GM19023 (cell line): Measurements from ENCODE around the gene STRADB.
"Not testable (repeated sequence)": the region's sequence is repeated elsewhere in the genome, so short reads cannot be mapped to it uniquely, and the experiment has no call there.

Experiments used
- ATAC-seq: cut with Tn5 transposase; IDR thresholded peaks from one replicate; pipeline ENCODE4 v1.9.1; 2021; ENCODE audit warnings: mild to moderate bottlenecking, moderate library complexity; ENCODE audit not compliant: unreplicated experiment

STRADB gene

DNA sequence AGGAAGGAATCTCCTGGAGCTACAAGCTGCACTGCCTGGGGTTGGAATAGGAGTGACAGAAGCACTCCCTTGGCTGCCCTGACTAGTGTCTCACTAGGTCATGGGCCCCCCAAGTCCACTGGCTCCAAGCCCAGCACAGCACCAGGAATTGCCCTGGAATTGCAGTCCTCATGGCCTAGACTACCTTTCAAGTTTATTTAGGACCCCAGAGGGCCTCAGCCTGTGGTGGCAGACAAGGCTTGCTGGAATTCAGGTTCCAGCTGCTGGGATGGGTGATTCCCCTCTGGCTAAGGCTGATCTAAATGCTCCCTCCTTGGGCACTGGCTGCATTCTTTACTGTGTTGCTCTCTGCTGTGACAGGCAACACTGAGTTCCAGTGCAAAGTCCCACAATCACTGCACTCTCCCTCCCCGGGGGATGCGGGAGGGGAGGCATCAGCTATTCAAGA lies 14.0 kb downstream of the STRADB start:
- ATAC-seq: no peak

DNA sequence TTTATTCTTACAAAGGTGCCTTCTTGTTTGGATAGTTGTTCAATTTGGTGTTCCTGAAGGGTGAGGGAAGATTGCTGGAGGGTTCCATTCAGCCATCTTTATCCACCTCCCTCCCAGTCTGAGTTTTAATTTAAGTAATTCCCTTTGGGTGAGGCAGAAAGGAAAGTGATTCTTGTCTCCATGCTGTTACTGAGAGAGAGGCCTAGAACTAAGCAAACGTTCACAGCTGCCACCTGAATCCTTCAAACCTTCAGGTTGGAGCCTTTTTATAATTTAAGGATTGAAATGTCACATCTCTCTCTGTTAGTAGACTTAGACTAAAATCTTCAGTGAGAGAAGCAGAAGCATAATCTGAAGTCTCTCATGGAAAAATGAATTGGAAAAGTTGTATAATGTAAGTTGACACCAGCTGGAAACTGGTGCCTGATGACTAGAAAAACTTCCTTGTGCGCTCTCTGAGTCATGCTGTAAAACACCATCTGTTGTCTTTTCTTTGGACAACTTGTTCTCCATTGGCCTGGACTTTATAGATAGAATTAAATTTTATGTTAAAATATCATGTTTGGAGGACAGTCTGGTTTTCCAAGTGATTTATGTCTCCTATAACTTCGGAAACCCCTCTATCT lies 14.6 kb downstream of the STRADB start:
- no peak for ATAC-seq

DNA sequence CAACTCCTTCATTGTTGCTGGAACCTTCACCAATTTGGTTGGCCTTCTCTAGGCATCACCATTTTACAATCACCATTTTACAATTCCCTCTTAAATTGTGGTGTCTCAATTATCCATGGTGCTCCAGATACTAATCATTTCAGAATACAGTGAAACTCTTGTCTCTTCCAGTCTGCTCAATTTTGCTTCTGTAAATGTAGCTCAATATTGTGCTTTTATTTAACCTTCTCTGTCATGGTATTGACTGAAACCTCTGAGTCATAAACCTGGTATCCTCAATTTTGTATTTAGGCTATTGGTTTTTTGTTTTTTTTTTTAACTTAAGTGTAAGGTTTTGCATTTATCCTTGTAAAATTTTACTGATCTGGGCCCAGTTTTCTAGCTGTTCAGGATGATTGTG lies 16.1 kb downstream of the STRADB start:
- ATAC-seq: no peak

DNA sequence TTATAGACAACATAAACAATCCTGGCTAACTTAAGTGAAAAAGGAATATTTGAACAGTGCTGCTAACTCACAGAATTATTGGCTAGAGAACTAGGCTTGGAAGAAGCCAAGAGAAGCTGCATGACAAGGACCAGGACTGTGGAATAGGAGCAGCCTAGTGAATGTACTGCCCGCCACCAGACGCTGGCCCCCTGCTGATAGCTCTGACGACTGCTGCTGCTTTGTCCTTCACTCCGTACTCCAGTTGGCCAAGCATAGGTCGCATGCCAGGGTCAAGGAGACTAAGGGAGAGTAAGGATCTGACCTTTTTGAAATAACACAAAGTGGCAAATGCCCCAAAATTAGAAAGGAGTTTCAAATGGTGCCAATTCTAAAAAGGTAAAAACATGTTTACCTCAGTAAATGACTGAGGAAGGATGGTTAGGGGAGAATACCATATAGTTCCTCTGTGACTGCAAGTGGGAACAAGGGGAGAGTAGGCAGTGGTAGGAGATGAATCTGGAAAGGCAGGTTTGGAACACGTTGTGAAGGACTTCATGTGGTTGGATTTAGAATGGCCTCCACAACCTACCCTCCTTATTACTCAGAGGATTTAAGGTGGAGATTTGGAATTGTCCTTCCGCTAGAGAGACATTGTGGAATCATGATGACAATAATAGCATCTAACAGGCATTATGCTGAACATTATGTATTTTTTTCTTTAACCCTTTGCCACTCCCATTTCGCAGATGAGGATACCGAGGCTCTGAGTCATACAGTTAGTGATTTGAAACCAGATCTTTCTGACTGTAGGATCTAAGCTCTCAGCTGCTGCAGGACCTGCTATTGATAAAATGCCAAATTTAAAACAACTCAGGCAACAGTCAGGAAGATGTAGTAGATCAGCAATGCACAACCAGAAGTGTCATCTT lies 19.5 kb downstream of the STRADB start:
- no peak for ATAC-seq

DNA sequence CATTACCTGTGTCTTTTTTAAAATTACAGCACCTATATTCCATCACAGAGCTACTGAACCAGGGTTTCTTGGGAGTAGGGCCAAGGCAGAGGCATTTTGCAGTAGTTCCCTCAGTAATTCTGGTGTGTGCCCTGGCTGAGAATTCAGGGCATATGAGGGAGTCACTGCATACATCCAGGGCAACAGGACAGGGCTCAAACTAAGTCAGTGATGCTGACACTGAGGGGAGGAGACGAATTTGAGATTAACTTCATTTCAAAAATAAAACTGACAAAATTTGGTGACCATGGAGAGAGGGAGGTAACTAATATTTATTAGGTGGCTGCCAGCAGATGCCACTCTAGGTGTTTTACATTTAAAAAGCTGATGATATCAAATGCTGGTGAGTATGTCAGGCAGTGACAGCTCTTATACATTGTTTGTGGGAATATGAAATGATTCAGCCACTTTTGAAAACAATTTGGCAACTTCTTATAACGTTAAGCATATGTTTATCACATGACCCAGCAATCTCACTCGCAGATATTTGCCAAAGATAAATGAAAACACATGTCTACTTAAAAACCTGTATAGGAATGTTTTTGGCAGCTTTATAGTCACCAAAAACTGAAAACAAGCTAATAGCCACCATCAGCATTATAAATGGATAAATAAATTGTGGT lies 20.3 kb downstream of the STRADB start:
- ATAC-seq: no peak

DNA sequence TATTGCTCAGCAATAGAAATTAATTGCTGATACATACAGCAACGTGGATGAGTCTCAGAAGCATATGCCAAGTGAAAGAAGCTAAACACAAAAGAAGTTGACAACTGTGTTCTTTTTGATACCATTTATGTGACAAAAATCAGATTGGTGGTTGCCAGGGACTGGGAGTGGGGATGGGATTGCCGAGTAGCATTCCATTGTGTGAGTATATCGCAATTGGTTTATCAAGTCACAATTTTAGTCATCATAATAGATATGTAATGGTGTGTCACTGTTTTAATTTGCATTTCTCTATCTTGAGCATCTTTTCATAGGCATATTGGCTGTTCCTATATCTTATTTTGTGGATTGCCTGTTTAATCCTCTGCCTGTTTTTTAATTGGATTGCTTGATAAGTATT lies 20.9 kb downstream of the STRADB start:
- ATAC-seq: no peak

DNA sequence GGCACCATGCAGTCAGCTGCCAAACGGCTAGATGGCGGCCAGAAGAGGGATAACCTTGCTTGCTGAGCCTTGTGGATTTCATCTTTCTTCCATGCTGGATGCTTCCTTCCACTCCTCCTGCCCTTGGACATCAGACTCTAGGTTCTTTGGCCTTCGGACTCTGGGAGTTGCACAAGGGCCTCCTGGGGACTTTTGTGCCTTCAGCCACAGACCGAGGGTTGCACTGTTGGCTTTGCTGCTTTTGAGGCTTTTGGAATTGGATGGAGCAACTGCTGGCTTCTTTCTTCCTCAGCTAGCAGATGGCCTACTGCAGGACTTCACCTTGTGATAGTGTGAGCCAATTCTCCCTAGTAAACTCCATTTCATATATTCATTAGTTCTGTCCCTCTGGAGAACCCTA lies 31.0 kb downstream of the STRADB start:
- no peak for ATAC-seq

DNA sequence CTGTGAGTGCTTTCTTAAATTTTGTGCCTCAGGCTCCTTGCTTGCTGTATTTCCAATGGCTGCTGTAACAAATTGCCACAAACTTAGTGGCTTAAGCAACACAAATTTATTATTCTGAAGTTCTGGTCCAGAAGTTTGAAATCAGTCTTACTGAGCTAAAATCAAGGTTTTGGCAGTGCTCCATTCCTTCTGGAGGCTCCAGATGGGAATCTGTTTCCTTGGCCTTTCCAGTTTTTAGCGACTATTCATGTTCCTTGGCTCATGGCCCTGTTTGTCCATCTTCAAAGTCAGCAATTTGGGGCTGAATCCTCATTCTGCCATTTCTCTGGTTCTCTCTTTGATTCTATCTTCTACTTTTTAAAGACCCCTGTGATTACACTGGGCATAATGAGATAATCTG lies 31.8 kb downstream of the STRADB start:
- ATAC-seq: no peak

DNA sequence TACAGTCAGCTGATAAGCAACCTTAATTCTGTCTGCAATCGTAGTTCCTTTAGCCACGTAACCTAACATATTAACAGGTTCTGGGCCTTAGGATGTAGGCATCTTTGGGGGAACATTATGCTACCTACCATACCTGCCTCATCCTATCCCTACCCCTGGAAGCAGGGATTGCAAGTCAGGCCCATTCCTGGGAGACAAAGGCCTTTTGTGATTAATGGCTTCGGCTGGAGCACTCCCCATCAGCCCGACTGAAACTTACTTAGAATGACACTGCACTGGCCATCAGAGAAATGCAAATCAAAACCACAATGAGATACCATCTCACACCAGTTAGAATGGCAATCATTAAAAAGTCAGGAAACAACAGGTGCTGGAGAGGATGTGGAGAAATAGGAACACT lies 32.2 kb downstream of the STRADB start:
- ATAC-seq: not testable (repeated sequence)

DNA sequence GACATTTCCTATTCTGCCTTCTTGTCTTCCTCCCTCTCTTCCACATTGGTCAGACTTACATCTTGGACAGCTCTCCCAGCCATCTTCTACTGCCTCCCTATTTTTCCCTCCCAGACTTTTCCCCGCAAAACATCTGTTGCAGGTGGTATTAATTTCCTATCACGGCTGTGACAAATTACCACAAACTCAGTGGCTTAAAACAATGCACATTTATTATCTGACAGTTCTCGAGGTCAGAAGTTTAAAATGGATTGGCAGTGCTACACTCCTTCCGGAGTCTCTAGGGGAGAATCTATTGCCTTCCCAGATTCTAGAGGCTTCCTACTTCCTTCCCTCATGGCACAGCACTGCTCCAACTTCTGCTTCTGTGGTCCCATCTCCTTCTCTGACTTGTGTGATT lies 33.3 kb downstream of the STRADB start:
- ATAC-seq: no peak

DNA sequence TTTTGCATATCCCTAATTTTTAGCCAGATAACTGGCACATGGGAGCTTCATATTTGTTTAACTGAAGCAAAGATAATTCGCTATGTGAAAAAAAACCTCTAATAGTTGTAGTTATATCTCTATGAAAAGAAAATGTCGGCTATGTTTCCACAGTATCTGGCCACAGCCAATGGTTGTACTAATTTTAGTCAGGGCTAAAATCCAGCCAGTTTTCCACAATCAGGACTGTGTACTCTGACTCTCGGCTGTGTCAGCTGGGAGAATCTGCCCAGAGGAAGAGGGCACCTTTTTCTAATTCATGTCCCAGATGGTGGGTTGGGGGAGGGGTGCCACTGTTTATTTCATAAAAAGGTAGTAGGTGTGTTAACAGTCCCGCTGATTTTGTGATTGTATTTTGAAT lies 38.8 kb downstream of the STRADB start:
- ATAC-seq: no peak

DNA sequence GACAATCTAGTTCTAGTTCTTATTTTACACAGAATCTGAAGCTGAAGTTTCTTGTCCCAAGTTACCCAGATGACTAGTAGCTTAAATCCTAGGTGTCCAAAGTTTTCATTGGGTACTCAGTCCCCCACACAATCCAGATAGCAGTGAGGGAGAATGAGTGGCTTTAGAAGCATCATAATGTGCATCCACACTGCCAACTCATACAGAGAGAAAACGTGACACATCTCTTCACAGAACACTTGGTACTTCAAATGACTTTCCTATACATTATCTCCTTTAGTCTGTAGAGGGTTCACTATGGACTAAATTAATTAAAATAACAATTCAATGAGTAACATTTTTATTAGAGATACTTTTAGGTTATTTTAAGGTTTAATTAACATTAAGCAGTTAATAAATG lies 45.2 kb downstream of the STRADB start:
- no peak for ATAC-seq

DNA sequence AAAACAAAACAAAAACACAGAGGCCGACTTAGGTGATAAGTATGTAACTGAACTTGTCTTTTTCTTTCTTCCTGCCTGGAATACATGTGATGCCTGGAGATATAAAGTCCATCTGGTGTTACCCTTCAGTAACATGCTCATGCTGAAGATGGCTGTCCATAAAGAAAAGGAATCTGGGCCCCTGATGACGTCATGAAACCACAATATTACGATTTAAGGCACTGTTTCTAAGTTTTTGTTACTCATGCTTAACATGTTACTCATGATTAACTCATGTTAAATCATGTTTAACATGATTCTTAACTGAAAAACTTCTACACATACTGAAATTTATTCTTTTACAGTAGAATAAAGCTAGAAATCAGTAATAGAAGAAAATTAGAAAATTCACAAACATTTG lies 49.0 kb downstream of the STRADB start:
- no peak for ATAC-seq

DNA sequence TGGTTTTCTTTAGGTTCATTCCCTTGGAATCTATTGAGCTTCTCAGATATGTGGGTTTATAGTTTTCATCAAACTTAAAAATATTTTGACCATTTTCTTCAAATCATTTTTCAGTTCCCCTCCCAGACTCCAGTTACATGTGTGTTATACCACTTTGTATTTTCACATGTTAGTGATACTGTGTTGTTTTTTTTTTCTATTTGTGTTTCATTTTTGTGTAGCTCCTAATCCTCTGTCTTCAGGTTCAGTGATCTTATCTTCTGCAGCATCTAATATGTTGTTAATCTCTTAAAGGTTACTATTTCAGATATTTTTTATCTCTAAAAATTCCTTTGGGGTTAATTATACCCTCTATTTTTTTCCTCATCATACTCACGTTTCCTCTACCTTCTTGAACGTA lies 51.2 kb downstream of the STRADB start:
- ATAC-seq: no peak

DNA sequence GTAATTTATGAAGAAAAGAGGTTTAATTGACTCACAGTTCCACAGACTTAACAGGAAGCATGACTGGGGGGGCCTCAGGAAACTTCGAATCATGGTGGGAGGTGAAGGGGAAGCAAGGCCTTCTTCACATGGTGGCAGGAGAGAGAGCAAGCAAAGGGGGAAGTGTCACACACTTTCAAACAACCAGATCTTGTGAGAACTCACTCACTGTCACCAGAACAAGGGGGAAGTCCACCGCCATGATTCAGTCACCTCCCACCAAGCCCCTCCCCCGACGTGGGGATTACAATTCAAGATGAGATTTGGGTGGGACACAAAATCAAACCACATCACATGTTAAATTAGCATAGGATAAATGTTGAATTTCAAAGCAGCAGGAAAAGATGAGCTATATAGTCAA lies 56.2 kb downstream of the STRADB start:
- no peak for ATAC-seq

DNA sequence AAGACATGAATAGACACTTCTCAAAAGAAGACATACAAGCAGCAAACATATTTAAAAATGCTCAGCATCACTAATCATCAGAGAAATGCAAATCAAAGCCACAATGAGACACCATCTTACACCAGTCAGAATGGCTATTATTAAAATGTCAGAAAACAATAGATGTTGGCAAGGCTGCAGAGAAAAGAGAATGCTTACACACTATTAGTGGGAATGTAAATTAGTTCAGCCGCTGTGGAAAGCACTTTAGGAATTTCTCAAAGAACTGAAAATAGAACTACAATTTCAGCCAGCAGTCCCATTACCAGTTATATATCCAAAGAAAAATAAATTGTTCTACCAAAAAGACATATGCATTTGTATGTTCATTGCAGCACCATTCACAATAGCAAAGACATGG lies 61.7 kb downstream of the STRADB start:
- ATAC-seq: no peak

DNA sequence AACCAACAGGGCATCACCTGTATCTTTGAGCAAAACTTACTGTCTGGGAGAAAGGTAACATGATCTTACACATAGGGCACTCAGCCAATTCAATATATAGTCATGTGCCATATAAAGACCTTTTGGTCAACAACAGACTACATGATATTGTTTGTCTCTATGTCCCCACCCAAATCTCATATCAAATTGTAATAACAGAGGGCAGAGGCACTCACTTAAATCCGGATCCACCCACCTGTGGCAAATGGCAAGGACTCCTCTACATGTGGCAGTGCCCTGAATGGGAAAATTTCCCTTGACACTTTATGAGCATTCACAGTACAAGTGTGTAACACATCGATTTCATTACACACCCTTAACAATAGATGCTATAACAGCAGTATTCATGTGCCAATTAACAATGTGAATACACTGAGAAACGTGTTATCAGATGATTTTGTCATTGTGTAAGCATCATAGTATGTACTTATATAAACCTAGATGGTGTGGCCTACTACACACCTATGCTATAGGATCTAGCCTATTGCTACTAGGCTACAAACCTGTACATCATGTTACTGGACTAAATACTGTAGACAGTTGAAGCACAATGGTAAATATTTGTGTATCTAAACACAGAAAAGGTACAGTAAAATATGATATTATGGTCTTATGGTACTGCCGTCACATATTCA lies 64.2 kb downstream of the STRADB start:
- no peak for ATAC-seq

DNA sequence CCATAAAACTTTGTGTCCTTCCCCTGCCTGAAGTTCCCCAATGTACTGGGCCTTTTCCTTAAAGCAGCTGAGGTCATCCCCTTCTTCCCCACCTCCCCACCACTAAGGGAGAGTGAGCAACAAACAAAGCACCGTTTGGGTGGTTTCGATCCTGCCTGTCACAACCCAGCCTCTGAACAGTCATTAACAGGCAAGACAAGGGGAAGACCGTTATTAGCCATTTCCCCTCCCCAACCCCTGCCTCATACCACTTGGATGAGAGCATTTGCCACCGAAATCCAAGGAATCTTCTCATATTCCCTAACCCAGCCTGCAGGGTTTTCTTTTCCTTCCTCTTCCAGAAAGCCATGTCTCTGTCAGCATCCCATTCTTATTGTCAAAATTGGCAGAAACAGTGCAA lies 65.6 kb downstream of the STRADB start:
- no peak for ATAC-seq

DNA sequence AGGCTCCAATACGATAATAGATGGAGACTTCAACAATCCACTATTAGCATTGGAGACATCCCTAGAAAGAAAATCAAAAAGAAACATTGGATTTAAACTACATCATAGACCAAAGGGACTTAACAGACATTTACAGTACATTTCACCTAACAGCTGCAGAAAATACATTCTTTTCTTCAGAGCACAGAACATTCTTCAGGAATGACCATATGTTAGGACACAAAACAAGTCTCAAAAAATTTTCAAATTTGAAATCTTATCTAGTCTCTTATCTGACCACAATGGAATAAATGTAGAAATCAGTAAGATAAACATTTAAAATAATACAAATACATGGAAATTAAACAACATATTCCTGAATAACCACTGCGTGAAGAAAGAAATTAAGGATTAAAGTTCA lies 68.7 kb downstream of the STRADB start:
- ATAC-seq: no peak

DNA sequence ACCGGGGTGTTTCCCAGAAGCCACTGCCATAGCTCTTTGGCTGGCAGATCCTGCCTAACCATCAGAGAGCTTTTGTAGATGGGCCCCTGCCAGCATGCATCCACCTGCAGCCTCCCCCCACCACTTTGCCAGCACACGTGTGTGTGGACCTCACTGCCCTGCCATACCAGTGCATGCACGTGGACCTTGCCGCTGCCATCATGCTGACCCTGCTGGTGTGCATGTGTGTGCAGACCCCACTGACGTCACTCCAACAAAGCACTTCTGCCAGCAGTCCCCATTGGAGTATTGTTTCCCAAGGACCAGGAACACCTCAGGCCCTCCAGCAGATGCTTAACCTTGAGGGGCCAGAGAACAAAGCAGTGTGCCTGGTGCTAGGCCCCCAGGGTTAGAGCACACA lies 71.4 kb downstream of the STRADB start:
- no peak for ATAC-seq

DNA sequence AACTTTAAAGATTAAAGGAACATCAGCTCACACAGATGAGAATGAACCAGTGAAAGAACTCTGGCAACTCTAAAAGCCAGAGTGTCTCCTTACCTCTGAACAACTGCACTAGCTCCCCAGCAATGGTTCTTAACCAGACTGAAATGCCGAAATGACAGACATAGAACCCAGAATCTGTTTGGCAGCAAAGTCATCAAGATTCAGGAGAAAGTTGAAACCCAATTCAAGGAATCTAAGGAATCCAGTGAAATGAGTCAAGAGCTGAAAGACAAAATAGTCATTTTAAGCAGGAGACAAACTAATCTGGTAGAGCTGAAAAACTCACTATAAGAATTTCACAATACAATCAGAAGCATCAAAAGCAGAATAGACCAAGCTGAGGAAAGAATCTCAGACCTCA lies 72.0 kb downstream of the STRADB start:
- ATAC-seq: no peak
